Stimulated activated CD4-positive, alpha-beta T cell treated with anti-CD3 and anti-CD28 coated beads, Interleukin-2, amount 100 ng/mL, for 4 hours (primary cell): ENCODE results near the gene ZNF653.
"Not testable (repeated sequence)": the region's sequence is repeated elsewhere in the genome, so short reads cannot be mapped to it uniquely, and the experiment has no call there.

ENCODE experiments used
- DNase-seq: peaks from one replicate; pipeline ENCODE4 v3.0.0-alpha.2; 2020; ENCODE audit warnings: low read depth

The ZNF653 gene

GRCh38 chr19:11480715-11481533 lies 24.7 kb downstream of the ZNF653 start, which contains the start of gene ELAVL3:
ELAVL3 (minus strand) TSS chr19:11481046; CDS start chr19:11480608, 438 bp downstream.
- no peak for DNase-seq

GRCh38 chr19:11479898-11480714 lies 25.5 kb downstream of the ZNF653 start:
- DNase-seq = no peak

DNA sequence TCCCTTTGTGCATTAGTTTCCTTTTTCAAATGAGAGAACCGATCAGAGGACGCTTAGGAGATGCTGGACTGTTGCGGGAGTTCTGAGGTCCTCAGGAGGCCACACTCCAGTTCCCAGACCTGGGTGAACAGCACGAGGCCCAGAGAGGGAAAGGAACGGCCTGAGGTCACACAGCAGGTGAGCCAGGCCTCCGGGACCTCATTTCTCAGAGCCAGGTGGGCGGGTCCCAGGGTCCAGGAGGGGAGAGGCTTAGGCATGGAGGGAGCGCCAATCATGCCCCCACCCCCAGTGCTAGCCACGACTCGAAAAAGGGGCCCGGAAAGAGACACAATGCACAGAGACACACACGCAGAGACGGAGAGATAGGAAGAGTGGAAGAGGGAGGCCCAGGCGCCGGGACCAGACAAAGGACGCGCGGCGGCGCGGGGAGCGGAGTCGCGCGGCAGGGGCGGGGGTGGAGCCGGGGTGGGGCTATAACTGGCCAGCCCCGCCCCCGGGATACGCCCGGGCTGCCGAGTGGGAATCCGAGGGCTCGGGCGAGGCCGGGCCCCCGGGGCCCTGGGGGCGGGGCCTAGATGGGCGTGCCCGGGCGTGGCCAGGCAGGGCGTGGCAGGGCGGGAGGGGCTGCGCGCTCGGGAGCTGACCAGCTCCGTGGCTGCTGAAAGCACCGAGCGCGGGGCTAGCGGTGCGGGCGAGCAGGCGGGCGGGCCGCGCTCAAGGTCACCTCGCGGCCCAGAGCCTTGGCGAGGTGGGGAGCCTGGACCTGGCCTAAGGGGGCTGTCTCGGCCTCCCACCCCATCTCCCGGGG lies 26.3 kb downstream of the ZNF653 start:
- DNase-seq = no peak

- DNase-seq = no peak
Measured at GRCh38 chr19:11478167-11479089, 27.2 kb downstream of the ZNF653 start.

DNA sequence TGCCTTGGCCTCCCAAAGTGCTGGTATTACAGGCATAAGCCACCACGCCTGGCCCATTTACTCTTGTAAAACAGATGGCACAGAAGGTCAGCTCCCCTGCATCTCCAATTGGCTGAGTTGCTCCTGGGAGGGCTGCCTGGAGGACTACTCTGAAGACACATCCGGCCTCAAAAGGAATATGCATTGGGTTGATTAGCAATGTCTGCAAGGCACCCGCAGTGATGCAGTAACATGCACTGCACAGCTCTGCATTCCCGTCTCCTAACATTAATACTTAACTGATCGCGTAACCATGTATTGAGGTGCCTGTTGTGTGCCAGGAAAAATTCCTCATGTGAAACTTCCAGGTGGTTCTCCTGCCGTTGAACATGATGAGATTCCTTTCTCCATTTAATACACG lies 29.8 kb downstream of the ZNF653 start:
- DNase-seq = no peak

DNA sequence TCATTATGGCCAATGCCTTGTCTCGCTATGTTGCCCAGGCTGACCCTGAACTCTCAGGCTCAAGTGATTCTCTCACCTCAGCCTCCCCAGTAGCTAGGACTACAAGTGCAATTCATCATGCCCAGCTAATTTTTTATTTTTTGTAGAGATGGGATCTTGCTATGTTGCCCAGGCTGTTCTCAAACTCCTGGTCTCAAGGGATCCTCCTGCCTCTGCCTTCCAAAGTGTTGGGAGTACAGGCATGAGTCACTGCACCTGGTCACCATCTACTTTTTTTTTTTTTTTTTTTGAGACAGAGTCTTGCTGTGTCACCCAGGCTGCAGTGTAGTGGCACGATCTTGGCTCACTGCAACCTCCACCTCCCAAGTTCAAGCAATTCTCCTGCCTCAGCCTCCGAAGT lies 30.3 kb downstream of the ZNF653 start:
- not testable (repeated sequence) for DNase-seq

GRCh38 chr19:11473725-11474124 lies 31.9 kb downstream of the ZNF653 start:
- DNase-seq = no peak

DNA sequence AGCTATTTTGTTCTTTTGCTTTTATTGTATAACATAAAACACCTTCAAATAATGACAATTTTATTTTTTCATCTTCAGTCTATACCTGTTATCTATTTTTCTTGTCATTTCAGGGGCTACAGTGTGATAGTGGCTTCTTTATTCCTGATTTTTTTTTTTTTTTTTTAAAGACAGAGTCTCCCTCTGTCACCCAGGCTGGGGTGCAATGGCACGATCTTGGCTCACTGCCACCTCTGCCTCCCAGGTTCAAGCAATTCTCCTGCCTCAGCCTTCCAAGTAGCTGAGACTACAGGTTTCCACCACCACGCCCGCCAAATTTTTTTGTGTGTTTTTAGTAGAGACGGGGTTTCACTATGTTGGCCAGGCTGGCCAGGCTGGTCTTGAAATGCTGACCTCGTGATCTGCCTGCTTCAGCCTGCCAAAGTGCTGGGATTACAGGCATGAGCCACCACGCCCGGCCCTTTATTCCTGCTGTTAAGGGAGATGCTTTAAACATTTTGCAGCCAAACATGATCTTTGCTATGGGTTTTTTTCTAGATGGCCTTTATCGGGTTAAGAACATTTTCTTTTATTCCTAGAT lies 37.3 kb downstream of the ZNF653 start:
- not testable (repeated sequence) for DNase-seq

- DNase-seq = no peak
Measured at GRCh38 chr19:11465600-11465999, 40.0 kb downstream of the ZNF653 start.

DNA sequence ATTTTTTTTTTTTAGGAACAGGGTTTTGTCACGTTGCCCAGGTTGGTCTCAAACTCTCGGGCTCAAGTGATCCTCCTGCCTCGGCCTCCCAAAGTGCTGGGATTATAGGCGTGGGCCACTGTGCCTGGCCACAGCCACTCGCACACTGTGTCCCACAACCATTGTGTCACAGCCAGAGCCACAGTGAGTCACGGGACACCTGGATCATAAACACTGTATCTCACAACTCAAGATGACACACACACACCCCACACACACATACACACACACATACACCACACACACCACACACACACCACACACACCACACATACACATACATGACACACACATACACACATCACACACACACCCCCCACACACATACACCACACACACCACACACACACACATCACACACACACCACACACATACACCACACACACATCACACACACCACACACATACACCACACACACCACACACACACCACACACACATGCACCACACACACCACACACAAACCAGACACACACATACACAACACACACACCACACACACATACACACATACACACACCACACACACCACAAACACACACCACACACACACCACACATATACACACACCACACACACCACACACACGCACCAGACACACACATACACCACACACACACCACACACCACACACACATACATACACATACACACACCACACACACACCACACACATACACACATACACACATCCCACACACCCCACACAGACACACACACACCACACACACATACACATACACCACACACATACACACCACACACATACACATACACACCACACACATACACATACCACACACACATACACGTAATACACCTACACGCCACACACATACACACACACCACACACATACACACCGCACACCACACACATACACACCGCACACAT lies 41.0 kb downstream of the ZNF653 start:
- DNase-seq = no peak

DNA sequence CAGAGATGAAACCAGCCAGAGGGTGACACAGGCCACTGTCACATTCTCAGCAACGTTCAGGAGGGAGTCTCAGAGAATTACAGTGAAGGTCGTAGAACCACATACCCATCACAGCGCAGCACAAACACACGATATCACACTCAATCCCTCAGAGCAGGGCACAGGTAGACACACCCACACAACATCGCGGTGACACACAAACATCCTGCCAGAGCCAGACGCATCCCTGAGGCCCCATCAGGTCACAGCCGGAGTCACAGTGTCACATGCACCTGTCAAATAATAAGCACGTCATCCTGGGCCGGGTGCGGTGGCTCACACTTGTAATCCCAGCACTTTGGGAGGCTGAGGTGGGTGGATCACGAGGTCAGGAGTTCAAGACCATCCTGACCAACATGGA lies 42.2 kb downstream of the ZNF653 start:
- no peak for DNase-seq

DNA sequence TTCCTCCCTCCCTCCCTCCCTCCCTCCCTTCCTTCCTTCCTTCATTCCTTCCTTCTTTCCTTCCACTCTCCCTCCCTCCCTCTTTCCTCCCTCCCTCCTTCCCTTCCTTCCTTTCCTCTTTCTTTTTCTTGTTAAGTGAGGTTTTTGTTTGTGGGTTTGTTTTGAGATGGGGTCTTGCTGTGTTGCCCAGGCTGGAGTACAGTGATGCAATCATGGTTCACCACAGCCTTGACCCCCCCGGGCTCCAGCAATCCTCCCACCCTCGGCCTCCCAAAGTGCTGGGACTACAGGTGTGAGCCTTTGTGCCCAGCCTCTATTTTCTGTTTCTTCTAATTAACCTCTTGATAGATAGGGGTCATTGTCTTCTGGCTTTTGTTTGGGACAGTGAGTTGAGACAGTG lies 44.2 kb downstream of the ZNF653 start:
- DNase-seq = no peak

- DNase-seq = no peak
Measured at GRCh38 chr19:11460207-11460606, 45.4 kb downstream of the ZNF653 start.

DNA sequence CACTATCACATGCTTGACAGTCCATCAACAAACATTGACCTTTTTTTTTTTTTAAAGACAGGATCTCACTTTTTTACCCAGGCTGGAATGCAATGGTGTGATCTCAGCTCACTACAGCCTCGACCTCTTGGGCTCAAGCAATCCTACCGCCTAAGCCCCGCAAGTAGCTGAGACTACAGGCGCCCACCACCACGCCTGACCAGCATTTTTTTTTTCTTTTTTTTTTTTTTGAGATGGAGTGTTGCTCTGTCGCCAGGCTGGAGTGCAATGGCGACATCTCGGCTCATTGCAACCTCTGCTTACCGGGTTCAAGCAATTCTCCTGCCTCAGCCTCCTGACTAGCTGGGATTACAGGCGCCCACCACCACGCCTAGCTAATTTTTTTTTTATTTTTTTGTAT lies 46.7 kb downstream of the ZNF653 start:
- not testable (repeated sequence) for DNase-seq

GRCh38 chr19:11458236-11458900 lies 47.3 kb downstream of the ZNF653 start:
- DNase-seq = no peak

DNA sequence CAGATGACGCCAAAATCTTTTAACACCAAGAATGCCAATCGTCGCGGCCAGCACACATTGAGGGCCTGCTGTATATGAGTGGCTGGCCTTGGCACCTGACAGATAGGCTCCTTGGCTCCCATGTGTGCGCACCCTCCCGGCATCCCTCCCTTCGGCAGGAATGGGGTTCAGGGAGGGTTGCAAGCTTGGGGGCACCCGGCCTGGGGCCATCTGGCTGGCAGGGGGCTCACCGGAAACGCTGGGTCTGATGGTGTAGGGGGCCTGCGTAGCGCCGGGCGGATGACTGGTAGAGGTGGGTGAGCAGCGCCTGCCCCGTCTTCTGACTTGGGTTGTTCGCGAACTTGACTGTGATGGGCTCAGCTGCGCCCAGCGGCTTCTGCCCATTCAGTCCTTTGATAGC lies 47.8 kb downstream of the ZNF653 start:
- no peak for DNase-seq

DNA sequence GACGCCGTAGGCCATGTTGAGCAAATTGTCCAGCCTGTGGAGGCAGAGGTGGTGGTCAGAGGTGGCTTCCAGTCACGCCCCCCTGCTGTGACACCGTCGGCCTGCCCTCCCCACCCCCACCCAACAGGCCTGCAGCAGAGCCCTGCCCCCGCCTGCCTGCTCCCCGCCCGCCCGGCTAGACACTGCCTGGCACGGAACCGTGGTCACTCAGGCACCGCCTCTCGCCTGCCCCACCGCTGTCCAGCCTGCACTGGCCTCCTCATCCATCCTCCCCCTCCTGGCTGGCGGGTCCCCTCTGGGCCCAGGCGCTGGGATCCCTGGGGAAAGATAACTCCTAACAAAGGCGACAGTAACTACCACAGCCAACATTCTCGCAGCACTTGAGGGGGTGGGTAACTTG lies 48.5 kb downstream of the ZNF653 start:
- no peak for DNase-seq

DNA sequence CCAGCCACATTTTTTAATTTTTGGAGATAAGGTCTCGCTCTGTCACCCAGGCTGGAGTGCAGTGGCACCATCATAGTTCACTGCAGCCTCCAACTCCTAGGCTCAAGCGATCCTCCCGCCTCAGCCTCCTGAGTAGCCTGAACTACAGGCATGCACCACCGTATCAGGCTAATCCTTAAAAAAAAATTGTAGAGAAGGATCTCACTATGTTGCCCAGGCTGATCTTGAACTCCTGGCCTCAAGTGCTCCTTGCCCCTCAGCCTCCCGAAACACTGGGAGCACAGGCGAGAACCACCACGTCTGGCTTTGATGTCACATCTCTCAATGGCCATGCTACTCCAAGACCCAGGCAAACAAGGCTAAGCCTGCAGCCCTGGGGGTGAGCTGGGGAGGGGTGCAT lies 49.0 kb downstream of the ZNF653 start:
- no peak for DNase-seq

- not testable (repeated sequence) for DNase-seq
Measured at GRCh38 chr19:11455233-11455554, 50.4 kb downstream of the ZNF653 start.
